Dedifferentiated amniotic fluid mesenchymal stem cell (primary cell): Measurements from ENCODE around the gene CYSLTR2.
"Not testable (repeated sequence)": the region's sequence is repeated elsewhere in the genome, so short reads cannot be mapped to it uniquely, and the experiment has no call there.

Experiments
- DNase-seq: peaks from one replicate; pipeline ENCODE4 v3.0.0-alpha.2; 2016; ENCODE audit errors: extremely low spot score

The CYSLTR2 gene

DNA sequence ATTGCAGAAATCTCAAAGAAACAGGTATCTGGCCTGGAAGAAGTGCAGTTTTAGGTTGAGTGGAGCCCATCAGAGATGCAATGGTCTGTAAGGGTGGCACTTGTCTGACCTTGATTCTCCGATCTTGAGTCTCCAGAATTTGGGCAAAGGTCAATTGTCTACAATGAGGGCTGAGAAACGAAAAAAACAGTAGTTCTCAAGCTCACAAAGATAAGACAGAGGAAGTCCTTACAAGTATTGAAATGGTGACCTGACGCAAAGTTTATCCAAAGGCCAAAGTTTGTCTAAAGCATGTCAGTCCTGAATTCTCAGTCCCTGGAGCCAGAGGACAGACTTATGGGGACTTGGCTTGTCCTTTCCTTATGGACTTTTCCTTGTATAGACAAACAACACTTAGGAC, 40.3 kb downstream of the CYSLTR2 start:
- DNase-seq, result no peak

DNA sequence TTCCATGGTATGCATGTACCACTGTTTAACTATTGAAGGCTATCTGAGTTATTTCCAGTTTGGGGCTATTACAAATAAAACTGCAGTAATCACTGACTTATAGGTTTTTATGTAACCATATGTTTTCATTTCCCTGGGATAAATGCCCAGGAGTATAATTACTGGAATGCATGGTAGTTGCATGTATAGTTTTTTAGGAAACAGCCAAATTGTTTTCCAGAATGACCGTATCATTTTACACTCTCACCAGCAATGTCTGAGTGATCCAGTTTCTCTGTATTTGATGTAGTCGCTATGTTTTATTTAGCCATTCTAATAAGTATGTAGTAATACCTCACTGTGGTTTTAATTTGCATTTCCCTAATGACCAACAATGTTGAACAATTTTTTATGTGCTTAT, 42.0 kb downstream of the CYSLTR2 start:
- no peak for DNase-seq

DNA sequence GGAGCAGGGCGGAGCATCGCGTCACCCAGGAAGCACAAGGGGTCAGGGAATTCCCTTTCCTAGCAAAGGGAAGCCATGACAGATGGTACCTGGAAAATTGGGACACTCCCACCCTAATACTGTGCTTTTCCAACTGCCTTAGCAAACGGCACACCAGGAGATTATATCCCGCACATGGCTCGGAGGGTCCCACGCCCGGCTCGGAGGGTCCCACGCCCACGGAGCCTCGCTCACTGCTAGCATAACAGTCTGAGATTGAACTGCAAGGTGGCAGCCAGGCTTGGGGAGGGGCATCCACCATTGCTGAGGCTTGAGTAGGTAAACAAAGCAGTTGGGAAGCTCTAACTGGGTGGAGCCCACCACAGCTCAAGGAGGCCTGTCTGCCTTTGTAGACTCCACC, 42.9 kb downstream of the CYSLTR2 start:
- DNase-seq, result not testable (repeated sequence)

DNA sequence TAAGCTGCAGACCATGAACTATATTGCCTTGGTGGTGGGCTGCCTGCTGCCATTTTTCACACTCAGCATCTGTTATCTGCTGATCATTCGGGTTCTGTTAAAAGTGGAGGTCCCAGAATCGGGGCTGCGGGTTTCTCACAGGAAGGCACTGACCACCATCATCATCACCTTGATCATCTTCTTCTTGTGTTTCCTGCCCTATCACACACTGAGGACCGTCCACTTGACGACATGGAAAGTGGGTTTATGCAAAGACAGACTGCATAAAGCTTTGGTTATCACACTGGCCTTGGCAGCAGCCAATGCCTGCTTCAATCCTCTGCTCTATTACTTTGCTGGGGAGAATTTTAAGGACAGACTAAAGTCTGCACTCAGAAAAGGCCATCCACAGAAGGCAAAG, 53.7 kb downstream of the CYSLTR2 start:
- no peak for DNase-seq

DNA sequence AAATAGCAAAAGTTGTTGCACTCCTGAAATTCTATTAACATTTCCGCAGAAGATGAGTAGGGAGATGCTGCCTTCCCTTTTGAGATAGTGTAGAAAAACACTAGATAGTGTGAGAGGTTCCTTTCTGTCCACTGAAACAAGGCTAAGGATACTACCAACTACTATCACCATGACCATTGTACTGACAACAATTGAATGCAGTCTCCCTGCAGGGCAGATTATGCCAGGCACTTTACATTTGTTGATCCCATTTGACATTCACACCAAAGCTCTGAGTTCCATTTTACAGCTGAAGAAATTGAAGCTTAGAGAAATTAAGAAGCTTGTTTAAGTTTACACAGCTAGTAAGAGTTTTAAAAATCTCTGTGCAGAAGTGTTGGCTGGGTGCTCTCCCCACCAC, 55.0 kb downstream of the CYSLTR2 start:
- DNase-seq, result no peak

DNA sequence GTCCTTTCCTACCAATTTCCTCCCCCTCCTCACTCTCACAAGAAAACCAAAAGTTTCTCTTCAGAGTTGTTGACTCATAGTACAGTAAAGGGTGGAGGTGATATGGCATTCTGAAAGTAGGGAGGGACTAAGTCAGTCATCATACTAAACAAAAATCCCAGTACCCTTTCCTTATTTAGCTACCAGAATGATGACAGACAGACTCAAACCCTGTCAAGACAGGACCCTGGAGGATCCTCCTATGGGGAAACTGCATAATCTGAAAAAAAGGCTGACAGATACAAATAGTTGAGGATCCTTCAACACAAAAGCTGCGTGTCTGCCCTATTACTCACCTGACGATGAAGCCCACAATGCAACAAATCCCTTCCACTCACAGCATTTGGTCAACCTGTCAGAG, 55.5 kb downstream of the CYSLTR2 start:
- DNase-seq, result no peak

DNA sequence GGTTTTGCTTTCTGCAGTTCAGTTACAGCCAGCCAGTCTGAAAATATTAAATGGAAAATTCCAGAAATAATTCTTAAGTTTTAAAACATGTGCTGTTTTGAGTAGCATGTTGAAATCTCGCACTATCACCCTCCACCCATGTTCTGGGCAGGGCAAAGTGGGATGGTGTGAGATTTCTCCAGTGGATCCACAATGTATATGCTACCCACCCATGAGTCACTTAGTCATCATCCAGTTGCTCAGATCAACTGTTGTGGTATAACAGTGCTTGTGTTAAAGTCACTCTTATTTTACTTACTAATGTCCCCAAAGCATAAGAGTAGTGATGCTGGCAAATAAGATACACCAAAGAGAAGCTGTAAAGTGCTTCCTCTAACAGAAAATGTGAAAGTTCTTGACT, 56.4 kb downstream of the CYSLTR2 start:
- no peak for DNase-seq

DNA sequence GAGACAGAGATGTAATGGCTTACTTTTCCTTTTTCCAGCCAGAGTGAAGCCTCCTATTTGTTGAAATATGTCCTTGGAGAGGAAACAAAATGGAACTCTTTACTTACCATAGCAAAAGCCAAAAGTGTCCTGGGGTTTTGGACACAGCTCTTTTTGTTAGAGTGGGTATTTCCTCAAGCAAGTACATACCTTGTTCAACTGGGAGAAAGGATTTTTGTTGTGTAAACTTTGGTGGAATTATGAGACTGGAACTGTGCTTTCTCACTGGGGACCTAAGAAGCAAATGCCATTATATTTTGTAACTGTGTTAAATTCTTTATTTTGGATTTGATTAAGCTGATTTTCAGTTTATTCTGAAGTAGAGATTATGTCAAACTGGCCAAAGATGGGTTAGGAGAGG, 58.4 kb downstream of the CYSLTR2 start:
- no peak for DNase-seq

DNA sequence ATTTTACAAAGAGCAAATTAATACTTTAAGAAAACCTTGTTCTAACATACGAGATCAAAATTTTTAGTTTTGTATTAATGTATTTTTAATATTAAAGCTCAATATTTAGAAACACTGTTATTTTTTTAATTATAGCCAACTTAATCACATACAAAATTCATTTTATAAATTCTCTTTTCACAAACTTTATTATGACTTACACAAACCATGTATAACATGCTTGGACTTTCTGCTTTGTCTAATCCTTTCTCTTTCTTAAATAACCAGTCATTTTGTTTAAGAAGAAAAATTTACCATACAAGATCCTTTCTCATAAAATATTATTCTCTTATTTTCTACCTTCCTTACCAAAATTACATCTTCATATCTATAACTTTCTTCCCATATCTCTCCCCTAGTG, 62.2 kb downstream of the CYSLTR2 start:
- no peak for DNase-seq

DNA sequence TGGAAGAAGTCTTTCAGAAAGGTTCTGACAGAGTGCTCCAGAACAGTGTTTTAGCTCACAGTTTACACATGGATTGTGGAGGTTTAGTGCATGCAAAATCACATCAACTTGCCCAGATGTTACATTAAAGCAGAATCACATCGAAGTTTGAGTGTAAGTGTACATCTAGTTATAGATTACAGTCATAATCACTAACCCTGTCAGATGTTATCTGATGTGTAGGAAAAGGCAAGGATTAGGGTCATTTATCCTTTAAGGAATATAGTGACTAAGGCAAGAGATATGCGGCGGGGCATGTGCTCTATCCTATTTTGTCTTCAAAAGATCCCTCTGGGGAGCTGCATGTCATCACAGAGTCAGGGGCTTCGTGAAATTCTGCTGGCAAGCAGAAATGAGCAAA, 66.9 kb downstream of the CYSLTR2 start:
- no peak for DNase-seq

DNA sequence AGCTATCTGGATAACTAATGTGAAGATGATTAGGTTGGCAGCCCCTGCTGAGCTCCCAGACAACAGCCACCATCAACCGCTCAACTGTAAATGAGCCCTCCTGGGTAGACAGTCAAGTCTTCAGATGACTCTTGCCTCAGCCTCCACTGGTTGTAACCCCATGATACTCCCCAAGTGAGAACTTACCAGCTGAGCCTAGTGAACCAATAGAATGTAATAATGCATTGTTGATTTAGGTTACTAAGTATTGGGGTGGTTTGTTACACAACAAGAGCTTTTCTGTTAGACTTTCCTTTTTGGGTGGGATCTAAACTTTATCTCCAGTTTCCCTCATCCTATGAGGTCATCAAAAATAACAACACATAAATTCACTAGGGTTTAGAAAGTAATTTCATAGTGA, 69.4 kb downstream of the CYSLTR2 start:
- no peak for DNase-seq

DNA sequence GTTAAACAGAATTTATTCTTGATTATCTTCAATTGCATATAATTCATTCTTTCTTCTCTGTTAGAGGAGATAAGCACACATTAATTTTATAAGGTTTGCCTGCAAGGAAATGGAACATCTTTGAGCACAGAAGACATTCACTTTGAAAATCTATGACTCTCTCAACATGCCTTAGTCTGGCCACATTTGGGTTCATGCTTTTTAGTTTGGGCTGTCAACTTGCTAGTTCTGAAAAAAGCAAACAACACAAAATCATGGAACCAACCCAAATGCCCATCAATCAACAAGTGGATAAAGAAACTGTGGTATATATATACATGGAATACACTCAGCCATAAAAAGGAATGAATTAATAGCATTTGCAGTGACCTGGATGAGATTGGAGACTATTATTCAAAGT, 71.5 kb downstream of the CYSLTR2 start:
- DNase-seq, result no peak

DNA sequence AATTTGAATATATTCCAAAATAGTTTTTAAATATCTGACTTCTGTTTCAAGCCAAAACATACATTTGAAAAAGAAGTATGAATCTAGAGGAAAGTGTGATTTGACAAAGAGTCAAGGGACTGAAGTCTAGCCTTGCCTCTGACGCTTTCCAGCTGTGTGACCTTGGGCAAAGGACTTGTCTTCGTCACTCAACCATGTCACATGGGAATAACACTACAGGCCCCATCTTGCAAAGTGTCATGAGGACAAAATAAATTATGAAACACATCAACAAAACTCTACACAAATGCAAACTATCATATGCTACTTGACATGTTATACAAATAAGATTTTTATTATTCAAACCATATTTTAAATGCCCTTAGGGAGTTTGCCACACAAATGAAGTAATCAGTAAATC, 73.0 kb downstream of the CYSLTR2 start:
- DNase-seq, result no peak

DNA sequence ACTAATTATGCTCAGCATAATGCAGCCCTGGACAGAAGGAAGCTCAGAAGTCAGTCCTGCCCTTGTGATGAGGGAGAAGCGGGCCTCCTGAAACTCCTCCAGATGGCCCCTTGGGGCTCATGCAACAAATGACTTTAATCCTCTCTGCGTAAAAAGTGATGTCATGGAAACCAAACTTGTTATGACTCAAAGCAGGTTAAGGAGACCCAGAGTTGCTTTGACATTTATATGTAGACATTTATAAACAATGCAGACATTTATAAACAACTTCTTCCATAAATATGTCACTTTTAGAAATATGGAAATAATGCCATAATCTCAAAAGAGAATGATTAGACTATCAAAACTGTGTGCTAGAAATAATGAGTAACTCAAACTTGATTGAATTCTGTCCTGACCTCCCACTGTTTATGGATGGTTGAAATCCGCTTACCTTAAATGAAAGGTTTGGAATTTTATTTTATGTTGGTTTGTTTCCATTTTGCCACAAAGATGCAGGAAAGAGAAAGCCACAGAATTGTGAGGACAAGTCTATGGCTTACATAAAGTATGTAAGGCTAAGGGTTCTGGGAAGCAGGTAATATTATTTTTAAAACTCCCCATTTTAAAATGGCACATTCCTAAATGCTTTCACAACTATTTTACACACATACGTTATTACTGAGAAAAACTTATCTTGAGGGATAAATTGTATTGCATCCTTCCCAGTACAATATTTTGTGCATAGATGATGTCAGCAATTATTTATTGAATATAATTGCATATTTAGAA, 73.7 kb downstream of the CYSLTR2 start:
- DNase-seq, result peak; percentile 26

DNA sequence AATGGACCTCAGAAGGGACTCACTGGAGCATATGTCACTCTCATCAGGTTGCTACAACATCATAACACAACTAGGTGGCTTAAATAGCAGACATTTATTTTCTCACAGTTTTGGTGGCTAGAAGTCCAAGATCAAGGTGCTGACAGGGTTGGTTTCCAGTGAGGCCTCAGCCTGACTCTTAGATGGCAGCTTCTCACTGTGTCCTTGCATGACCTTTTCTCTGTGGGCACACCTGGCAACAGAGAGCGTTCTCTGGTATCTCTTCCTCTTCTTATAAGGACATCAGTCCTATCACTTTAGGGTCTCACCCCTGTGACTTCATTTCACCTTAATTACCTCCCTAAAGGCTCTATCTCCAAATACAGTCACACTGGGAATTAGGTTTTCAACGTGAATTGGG, 74.5 kb downstream of the CYSLTR2 start:
- no peak for DNase-seq

DNA sequence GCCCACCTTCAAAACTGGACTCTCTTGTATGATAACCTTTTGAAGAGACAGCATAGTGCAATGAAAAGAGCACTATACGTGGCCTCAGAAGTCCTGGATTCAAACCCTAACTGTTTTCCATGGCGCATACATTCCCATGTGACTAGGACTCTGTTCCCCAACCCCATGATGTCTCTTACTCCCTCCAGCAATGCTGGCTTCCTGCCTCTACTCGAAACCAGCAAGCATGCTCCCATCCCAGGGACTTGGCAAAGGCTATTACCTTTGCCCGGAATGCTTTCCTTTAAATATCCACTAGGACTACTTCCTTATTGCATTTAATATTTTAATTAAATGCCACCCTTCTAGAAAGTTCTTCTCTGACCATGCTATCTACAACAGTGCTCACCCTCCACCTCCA, 75.1 kb downstream of the CYSLTR2 start:
- no peak for DNase-seq

DNA sequence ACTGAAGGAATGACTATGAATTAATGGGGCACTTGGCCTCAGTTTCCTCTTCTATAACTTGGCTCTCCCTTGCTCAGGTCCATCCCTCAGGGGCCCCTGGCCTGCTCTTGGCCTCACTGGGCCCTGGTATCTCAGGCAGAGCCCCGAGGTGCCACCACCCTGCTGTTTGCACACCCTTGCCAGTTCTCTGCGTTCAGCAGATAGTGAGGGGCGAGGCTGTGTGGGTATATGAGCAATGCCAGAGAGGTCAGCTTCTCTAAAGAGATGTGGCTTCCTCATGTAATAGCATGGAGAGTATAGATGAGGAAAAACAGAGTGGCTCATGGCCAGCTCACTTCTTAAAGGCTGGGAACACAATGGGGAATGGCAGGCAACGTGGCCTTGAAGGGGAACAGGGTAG, 76.1 kb downstream of the CYSLTR2 start:
- no peak for DNase-seq

DNA sequence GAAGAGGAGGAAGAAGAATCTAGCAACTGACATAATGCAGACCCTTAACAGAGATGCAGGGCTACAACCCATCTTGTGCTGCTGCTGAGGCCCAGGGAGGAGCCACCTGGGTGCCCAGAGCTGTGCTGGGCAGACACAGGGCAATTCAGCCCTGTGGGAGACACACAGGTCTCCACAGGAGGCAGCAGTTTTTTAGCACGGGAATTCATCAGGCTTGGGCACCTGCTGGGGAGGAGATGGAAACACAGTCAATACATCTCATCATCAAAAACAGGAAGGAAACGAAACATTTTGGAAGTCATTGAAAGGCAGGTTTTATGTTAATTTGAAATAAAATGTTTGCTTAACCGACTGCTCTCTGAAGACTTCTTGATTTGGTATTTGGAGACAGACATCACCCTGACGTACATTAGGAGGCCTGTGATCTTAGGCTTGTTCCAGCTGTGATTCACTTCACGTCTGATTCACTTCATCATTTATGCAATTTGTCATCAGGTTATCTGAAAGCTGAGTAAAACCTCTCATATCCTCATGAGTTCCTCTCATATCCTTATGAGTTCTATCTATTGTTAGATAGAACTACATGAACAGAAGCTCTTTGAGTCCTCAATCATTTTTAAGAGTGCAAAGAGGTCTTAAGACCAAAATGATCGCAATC, 77.4 kb downstream of the CYSLTR2 start:
- DNase-seq, result no peak

DNA sequence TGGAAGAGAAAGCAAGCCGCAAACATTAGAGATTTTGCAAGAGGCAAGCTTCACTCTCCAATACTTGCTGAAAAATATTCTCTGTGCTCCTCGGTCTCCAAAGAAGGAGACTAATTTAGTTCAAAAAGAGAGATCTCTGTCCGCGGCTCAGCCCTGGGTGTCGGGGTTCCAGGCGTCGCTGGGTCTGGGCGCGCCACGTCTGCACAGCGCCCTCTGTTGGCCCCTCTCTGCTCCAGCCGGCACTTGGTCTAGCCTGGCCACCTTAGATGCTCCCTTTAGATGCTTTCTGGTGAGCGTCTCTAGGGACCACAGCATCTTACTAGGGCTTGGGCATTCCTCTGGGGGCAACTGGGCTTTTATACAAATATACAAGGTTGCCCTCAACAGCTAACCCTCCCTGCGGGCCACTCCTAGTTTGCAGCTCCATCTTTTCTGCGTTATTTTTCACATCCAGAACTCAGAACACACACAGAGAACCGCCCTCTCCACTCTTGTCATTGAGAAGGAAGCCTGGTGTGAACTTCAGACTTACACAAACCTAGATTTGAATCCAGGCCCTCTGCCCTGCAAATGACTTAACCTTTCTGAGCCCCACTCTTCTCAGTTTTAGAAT, 78.3 kb downstream of the CYSLTR2 start:
- no peak for DNase-seq

DNA sequence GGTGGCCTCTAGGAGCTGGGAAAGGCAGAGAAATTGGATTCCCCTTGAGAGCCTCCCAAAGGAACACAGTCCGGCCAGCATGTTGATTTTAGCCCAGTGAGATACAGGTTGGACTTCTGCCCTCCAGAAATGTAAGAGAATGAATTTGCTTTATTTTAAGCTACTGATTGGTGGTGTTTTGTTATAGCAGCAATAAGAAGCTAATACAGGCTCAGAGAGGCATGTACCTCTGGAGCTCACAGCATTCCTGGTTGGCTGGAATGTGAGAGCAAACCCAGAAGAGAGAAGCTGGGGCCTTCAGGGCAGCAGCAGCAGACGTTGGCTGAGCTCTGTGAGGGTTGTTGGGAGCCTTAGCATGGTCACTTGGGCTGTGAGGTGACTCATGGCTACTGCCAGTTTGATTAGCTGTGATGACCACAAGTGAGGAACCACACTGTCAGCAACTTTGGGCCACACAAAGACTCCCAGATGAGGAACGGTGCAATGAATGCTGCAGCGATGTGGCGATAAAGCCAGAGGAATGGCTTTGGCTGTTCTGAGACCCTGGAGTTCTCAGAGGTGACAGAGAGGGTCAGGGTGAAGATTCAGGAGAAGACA, 80.1 kb downstream of the CYSLTR2 start:
- DNase-seq, result no peak

DNA sequence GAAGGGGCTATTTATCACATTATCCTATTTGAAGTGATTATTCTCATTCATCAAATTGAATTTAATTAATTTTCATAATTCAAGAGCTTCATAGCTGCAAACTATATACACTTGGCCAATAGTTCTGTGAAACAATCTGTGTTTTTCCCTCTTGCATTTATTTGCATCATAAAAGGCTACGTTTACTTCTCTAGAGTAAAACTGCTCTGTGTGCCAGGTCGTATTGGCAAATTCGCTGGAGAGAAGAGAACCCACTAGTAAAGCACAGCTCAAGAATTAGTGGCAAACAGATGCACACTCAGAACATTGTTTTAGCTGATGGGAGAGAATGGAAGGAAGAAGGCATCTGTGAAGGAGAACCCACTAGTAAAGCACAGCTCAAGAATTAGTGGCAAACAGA, 81.8 kb downstream of the CYSLTR2 start:
- DNase-seq, result no peak

DNA sequence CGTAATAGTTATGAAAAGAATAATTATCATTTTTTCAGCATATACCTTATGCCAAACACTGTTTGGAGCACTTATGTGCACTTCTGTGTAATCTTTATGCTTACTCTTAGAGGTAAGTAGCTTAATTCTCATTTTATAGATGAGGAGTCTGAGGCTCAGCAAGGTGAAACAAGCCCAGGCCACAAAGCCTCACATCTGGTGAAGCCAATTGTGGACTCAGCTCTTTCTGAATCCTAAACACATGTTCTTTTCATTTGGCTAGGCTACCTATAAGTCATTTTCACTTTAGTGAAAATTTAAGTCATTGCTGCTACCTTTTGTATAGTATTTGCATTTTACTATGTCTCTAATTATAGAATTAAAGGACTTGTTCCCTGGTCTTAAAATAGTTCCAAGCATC, 84.0 kb downstream of the CYSLTR2 start:
- no peak for DNase-seq

DNA sequence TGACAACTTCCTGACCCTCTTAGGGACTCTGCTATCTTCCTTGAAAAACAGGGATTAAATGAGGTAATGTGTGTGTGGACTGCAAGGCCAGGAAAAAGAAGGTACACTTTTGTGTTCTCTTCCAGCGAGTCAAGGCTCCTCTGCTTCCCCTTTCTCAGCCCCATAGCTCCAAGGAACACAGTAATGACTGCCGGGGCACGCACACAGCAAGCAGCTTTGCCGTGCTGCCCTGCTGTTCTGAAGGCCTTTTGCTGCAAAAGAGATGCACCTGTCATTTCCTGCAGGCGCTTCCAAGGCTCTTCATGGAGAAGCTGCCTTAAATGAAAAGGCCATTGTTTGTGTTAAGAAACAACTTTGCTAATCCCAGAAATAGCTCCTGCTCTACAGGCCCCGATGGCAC, 84.6 kb downstream of the CYSLTR2 start:
- DNase-seq, result no peak
